ENCODE measurements around the gene ADAMTS8. TPM values are rescaled to one million over a fixed set of nuclear protein-coding genes. Genes with fewer than 3 reads are reported as not detected.

The ADAMTS8 gene
- total and polyA plus RNA-seq, 9 of the 15 experiments (the other 6 are each of a cell fraction or from before 2014, with no cell fraction given), result not detected

DNA sequence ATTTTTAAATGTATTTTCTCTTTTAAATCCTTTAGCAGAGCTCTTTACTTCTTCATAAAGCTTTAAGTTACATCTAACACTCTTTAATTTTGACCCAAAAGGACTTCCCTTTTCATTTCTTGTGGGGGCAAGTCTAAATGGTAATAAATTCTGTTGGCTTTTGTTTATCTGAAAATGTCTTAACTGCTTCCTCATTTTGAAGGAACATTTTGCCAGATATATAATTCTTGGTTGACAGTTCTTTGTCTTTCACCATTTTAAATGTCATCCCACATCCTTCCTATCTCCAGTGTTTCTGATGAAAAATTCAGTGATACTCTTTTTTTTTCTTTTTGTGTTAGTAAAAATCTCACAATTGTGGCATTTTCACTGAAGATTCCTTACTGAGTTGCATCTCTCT, 69.0 kb downstream of the ADAMTS8 start:
- Histone ChIP-seq H3K9me1 (ENCODE audit: control insufficient read depth, insufficient read depth, low read length) (no peaks in the 10 kb centered on the region), H3K4me1 (replicated peaks in 1 of 2; ENCODE audit: control insufficient read depth in 2 of 2, insufficient read depth in 2 of 2, low read length in 2 of 2) (no peaks in the 10 kb centered on the region), H3K27me3 (ENCODE audit: control insufficient read depth in 2 of 2, insufficient read depth in 2 of 2, low read length in 2 of 2) (peaks cover 12 to 16% of the 10 kb centered on the region in 2 experiments; a peak in 4 of 5 replicates), H2AFZ (ENCODE audit: low read depth, low read length) (no peak overlapping the region), H3K27ac (ENCODE audit: extremely low read depth, low read depth, low read length) (no peak overlapping the region), H3K36me3 (ENCODE audit: control insufficient read depth, insufficient read depth, low read length) (no peaks in the 10 kb centered on the region), H4K20me1 (replicated peaks; ENCODE audit: control insufficient read depth, insufficient read depth, low read length) (no peaks in the 10 kb centered on the region), H3K9ac (ENCODE audit: insufficient read depth in 1 of 2, low read depth in 2 of 2, low read length in 2 of 2) (no peak overlapping the region), H3K9me3 (replicated peaks; ENCODE audit: control insufficient read depth, insufficient read depth, low read depth, low read length) (no peaks in the 10 kb centered on the region), H3K79me2 (ENCODE audit: control insufficient read depth, insufficient read depth, low read length) (no peaks in the 10 kb centered on the region), H3K4me3 (no peak overlapping the region), H3K4me2 (ENCODE audit: insufficient read depth, low read length) (no peak overlapping the region)
- ChIA-PET CTCF (ENCODE audit: low intra/inter-chr PET ratio) (no interaction called here), POLR2A (interaction anchor here (1.0 kb wide), 1 partner anchor 12 kb away, joined by 3 read pairs; no protein-coding TSS in a partner anchor)
- ATAC-seq, result no peak
- in situ Hi-C loops (cut with MboI), result no loop called here
- FAIRE-seq, result no peak
- intact Hi-C loops (cut with micrococcal nuclease), result no loop called here
- BruUV-seq (replicated peaks), result no TSS peak
- DNase-seq (ENCODE audit: extremely low read depth in 1 of 4, low spot score in 3 of 4), result no peak
- TF ChIP-seq FOXK1 (CRISPR knock-in tag; IDR thresholded peaks at IDR 0.05; ENCODE audit: borderline replicate concordance), result no peak
- TF ChIP-seq, protein P1, sequence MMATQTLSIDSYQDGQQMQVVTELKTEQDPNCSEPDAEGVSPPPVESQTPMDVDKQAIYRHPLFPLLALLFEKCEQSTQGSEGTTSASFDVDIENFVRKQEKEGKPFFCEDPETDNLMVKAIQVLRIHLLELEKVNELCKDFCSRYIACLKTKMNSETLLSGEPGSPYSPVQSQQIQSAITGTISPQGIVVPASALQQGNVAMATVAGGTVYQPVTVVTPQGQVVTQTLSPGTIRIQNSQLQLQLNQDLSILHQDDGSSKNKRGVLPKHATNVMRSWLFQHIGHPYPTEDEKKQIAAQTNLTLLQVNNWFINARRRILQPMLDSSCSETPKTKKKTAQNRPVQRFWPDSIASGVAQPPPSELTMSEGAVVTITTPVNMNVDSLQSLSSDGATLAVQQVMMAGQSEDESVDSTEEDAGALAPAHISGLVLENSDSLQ (IDR thresholded peaks at IDR 0.05), result peak; percentile 20; the same call in 1 of the 2 replicates
- TF ChIP-seq, protein P2, sequence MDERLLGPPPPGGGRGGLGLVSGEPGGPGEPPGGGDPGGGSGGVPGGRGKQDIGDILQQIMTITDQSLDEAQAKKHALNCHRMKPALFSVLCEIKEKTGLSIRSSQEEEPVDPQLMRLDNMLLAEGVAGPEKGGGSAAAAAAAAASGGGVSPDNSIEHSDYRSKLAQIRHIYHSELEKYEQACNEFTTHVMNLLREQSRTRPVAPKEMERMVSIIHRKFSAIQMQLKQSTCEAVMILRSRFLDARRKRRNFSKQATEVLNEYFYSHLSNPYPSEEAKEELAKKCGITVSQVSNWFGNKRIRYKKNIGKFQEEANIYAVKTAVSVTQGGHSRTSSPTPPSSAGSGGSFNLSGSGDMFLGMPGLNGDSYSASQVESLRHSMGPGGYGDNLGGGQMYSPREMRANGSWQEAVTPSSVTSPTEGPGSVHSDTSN (CRISPR knock-in tag; IDR thresholded peaks at IDR 0.05; ENCODE audit: low read depth), result no peak
- TF ChIP-seq, protein P2 (tag; conservative IDR thresholded peaks at IDR 0.05; ENCODE audit: low read depth), result peak; percentile 86
- TF ChIP-seq, protein P3, sequence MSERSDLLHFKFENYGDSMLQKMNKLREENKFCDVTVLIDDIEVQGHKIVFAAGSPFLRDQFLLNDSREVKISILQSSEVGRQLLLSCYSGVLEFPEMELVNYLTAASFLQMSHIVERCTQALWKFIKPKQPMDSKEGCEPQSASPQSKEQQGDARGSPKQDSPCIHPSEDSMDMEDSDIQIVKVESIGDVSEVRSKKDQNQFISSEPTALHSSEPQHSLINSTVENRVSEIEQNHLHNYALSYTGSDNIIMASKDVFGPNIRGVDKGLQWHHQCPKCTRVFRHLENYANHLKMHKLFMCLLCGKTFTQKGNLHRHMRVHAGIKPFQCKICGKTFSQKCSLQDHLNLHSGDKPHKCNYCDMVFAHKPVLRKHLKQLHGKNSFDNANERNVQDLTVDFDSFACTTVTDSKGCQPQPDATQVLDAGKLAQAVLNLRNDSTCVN (CRISPR knock-in tag; IDR thresholded peaks at IDR 0.05), result no peak
- no peak for TF ChIP-seq NFIC (IDR thresholded peaks at IDR 0.05)
- no peak for TF ChIP-seq RAD51 (IDR thresholded peaks at IDR 0.05; ENCODE audit: borderline replicate concordance, low read depth)
- TF ChIP-seq, protein P4, sequence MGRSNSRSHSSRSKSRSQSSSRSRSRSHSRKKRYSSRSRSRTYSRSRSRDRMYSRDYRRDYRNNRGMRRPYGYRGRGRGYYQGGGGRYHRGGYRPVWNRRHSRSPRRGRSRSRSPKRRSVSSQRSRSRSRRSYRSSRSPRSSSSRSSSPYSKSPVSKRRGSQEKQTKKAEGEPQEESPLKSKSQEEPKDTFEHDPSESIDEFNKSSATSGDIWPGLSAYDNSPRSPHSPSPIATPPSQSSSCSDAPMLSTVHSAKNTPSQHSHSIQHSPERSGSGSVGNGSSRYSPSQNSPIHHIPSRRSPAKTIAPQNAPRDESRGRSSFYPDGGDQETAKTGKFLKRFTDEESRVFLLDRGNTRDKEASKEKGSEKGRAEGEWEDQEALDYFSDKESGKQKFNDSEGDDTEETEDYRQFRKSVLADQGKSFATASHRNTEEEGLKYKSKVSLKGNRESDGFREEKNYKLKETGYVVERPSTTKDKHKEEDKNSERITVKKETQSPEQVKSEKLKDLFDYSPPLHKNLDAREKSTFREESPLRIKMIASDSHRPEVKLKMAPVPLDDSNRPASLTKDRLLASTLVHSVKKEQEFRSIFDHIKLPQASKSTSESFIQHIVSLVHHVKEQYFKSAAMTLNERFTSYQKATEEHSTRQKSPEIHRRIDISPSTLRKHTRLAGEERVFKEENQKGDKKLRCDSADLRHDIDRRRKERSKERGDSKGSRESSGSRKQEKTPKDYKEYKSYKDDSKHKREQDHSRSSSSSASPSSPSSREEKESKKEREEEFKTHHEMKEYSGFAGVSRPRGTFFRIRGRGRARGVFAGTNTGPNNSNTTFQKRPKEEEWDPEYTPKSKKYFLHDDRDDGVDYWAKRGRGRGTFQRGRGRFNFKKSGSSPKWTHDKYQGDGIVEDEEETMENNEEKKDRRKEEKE (IDR thresholded peaks at IDR 0.05; ENCODE audit: borderline replicate concordance in 1 of 2, control insufficient read depth in 1 of 2, low read depth in 2 of 2, low read length in 1 of 2), result no peak
- TF ChIP-seq SOX6 (IDR thresholded peaks at IDR 0.05), result peak; percentile 85; the same call in 1 of the 2 replicates
- peak; percentile 26; the same call in 1 of the 2 replicates for TF ChIP-seq MECOM (CRISPR knock-in tag; IDR thresholded peaks at IDR 0.05)
- TF ChIP-seq ZNF79 (CRISPR knock-in tag; IDR thresholded peaks at IDR 0.05; ENCODE audit: low read depth), result no peak
- TF ChIP-seq, protein P5, sequence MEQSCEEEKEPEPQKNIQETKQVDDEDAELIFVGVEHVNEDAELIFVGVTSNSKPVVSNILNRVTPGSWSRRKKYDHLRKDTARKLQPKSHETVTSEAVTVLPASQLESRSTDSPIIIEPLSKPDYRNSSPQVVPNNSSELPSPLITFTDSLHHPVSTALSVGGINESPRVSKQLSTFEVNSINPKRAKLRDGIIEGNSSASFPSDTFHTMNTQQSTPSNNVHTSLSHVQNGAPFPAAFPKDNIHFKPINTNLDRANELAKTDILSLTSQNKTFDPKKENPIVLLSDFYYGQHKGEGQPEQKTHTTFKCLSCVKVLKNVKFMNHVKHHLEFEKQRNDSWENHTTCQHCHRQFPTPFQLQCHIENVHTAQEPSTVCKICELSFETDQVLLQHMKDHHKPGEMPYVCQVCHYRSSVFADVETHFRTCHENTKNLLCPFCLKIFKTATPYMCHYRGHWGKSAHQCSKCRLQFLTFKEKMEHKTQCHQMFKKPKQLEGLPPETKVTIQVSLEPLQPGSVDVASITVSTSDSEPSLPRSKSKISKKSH (CRISPR knock-in tag; IDR thresholded peaks at IDR 0.05), result 0 out of 2 replicates have a peak, but pooled peaks have one; percentile 10
- no peak for TF ChIP-seq KLF16 (IDR thresholded peaks at IDR 0.05)
